IMR-90 (cell line): ENCODE data around the gene SLC17A9.

ENCODE experiments used
- CHD1 ChIP-seq: IDR thresholded peaks from 2 replicates; pipeline ENCODE4 v1.6.1; 2012; ENCODE audit warnings: low read depth, low read length, improper control_type of control experiment
- CTCF ChIP-seq: conservative IDR thresholded peaks from 2 replicates; pipeline ENCODE4 v1.5.1; 2012; ENCODE audit warnings: mild to moderate bottlenecking, low read depth, low read length, improper control_type of control experiment
- ELK1 ChIP-seq: fragments of 150-350 bp; IDR thresholded peaks from 2 replicates; pipeline ENCODE4 v1.6.1; 2016; ENCODE audit warnings: low read depth, mild to moderate bottlenecking, low read length, moderate library complexity, borderline replicate concordance
- POLR2A ChIP-seq: IDR thresholded peaks from 2 replicates; pipeline ENCODE4 v1.6.1; 2012; ENCODE audit warnings: mild to moderate bottlenecking, low read depth, low read length

DNA sequence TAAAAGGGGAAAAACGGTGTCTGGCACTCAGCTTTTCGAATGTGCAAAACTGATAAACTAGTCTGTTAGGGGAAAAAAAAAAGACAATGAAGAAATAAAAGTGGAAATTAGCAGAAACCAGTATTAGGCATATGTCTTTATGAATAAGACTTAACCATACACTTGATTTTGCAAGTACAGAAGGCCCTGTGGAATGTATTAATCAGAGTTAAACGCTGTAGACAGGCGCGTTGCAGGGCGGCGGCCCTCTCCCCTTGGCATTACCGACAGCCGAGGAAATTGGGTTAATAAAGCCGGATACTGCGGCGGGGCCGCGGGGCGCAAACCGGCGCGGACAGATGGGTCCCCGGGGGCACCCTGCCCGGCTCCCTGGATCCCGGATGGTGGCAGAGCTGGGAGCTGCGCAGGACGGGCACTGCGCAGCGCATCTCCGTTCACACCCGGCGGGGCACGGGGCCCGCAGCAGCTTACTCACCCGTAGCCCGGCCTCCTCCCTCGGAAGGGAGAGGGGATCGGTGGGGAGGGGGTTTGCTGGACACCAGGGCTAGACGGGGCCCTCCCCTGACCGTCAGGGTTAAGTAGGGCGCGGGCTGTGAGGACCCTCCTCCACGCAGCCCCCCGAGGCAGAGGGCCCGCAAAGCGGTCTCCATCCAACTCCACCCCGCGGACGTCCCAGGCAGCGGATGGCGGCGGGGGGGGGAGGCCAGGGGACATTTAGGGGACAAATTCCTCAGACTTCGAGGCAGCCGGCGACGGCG is 52.3 kb downstream of the SLC17A9 start:
- TF ChIP-seq ELK1 (no peak), CTCF (no peak), POLR2A (no peak), CHD1 (no peak)
